ENCODE results near the gene MZF1. TPM values are rescaled to one million over a fixed set of nuclear protein-coding genes. Genes with fewer than 3 reads are reported as not detected.

The MZF1 gene
- total RNA-seq, 1 donor from 2014 or later = 17.4 TPM

DNA sequence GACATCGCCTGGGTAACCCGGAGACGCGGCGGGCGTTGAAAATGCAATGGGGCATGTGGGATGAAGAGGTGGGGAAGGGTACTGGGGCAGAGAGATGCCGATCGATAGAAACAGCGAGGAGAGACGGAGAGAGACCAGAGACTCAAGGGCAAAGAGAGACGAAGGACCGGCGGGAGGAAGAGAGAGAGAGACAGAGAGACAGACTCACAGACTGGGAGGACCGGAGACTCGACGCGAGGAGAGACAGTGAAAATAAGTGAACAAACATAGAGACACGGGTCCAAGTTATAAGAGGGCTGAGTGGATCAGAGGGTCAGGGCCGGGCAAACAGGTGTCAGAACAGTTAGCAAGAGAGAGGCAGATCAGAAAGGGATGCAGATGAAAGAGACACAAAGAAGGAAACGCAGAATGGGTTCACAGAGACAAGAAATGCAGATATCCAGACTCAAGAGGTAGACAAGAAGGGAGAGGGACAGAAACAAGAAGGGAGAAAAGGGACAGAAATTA, 576 bp upstream of the MZF1 start:
- Histone ChIP-seq H2AFZ (ENCODE audit: low read depth, low read length) (peak overlapping the region; percentile 76), H3K9ac (ENCODE audit: low read length) (peak overlapping the region; percentile 95)
- no peaks in the 10 kb centered on the region for H3K9me3 Mint-ChIP-seq (ENCODE audit: unreplicated experiment)

DNA sequence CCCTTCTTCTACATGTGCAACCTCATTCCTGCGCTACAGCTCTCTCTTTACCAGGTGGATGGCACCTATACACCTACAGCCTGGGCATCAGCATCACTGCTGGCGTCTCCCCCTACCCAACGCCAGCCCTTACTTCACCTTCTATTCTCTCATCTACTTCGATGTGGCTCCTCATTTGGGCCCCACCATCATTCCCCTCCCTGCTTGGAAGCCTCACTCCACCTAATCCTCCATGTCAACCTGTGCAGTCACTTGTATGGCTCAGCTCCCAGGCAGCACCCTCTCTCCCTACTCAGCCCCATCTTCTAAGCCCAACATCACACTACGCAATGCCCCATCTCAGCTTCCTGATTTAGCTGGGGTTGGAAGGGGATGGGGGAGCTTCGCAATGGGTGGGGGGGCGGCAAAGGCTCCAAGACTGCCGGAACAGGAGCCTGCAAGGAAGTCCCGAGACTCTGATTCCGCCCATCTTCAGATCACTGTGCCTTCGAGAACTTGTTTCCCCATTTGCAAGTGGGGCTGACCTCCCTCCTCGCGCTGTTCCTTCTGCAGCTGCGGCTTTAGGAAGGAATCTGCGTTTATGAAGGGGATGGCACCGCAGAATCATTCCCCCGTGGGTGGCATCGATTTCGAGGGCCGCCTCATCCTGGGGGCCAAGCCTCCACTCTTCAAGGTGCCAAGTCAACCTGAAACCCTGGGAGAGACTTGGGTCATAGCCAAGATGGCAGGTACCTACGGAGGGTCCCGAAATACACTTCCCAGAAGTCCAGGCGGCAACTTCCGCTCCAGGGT, 913 bp downstream of the MZF1 start:
- TF ChIP-seq, protein P1, sequence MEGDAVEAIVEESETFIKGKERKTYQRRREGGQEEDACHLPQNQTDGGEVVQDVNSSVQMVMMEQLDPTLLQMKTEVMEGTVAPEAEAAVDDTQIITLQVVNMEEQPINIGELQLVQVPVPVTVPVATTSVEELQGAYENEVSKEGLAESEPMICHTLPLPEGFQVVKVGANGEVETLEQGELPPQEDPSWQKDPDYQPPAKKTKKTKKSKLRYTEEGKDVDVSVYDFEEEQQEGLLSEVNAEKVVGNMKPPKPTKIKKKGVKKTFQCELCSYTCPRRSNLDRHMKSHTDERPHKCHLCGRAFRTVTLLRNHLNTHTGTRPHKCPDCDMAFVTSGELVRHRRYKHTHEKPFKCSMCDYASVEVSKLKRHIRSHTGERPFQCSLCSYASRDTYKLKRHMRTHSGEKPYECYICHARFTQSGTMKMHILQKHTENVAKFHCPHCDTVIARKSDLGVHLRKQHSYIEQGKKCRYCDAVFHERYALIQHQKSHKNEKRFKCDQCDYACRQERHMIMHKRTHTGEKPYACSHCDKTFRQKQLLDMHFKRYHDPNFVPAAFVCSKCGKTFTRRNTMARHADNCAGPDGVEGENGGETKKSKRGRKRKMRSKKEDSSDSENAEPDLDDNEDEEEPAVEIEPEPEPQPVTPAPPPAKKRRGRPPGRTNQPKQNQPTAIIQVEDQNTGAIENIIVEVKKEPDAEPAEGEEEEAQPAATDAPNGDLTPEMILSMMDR (IDR thresholded peaks at IDR 0.05; ENCODE audit: insufficient read depth, low read depth, low read length) = no peak
- TF ChIP-seq EZH2 (IDR thresholded peaks at IDR 0.05; ENCODE audit: insufficient read depth, low read length) = no peak
- Histone ChIP-seq H3K9ac (ENCODE audit: low read length) (peak overlapping the region; percentile 95), H3K27ac (ENCODE audit: low read depth, low read length) (peak overlapping the region; percentile 96), H3K4me2 (ENCODE audit: low read length) (peak overlapping the region; percentile 97), H3K4me1 (ENCODE audit: insufficient read depth, low read length) (peaks cover 20% of the 10 kb centered on the region), H3K27me3 (ENCODE audit: insufficient read depth, low read length) (no peaks in the 10 kb centered on the region), H3K9me3 (ENCODE audit: insufficient read depth, low read depth, low read length) (no peaks in the 10 kb centered on the region), H3K36me3 (ENCODE audit: insufficient read depth, low read length) (no peaks in the 10 kb centered on the region), H3K79me2 (ENCODE audit: insufficient read depth, low read length) (peaks cover 9% of the 10 kb centered on the region), H2AFZ (ENCODE audit: low read depth, low read length) (peak overlapping the region; percentile 84), H3K4me3 (ENCODE audit: insufficient read depth, low read depth, low read length) (peak overlapping the region; percentile 74), H4K20me1 (ENCODE audit: insufficient read depth, low read length) (no peaks in the 10 kb centered on the region)
- H3K4me3 Mint-ChIP-seq (ENCODE audit: unreplicated experiment) = peak overlapping the region; percentile 98
- FAIRE-seq (no peak), DNase-seq (ENCODE audit: low read depth) (no peak)
- peaks cover 12% of the 10 kb centered on the region for H3K4me1 Mint-ChIP-seq (ENCODE audit: low read depth, unreplicated experiment)
- H3K27me3 Mint-ChIP-seq (ENCODE audit: low read depth, unreplicated experiment) = no peaks in the 10 kb centered on the region
- peaks cover 6% of the 10 kb centered on the region for H3K36me3 Mint-ChIP-seq (ENCODE audit: low read depth, unreplicated experiment)
- no peaks in the 10 kb centered on the region for H3K9me3 Mint-ChIP-seq (ENCODE audit: unreplicated experiment)
- peak overlapping the region; percentile 100 for H3K27ac Mint-ChIP-seq (ENCODE audit: unreplicated experiment)

More for the DNA sequence above, 576 bp upstream of the MZF1 start:
- H3K79me2 ChIP-seq (ENCODE audit: insufficient read depth, low read length) = peaks cover 24% of the 10 kb centered on the region
- H3K36me3 ChIP-seq (ENCODE audit: insufficient read depth, low read length) = no peaks in the 10 kb centered on the region
- H3K9me3 ChIP-seq (ENCODE audit: insufficient read depth, low read depth, low read length) = no peaks in the 10 kb centered on the region
- DNase-seq (ENCODE audit: low read depth) (no peak), FAIRE-seq (no peak)
- peaks cover 8% of the 10 kb centered on the region for H4K20me1 ChIP-seq (ENCODE audit: insufficient read depth, low read length)
- no peak for TF ChIP-seq EZH2 (IDR thresholded peaks at IDR 0.05; ENCODE audit: insufficient read depth, low read length)
- Mint-ChIP-seq H3K36me3 (ENCODE audit: low read depth, unreplicated experiment) (peaks cover 8% of the 10 kb centered on the region), H3K4me1 (ENCODE audit: low read depth, unreplicated experiment) (peaks cover 12% of the 10 kb centered on the region), H3K27me3 (ENCODE audit: low read depth, unreplicated experiment) (no peaks in the 10 kb centered on the region), H3K4me3 (ENCODE audit: unreplicated experiment) (peak overlapping the region; percentile 98), H3K27ac (ENCODE audit: unreplicated experiment) (peak overlapping the region; percentile 100)
- peak overlapping the region; percentile 74 for H3K4me3 ChIP-seq (ENCODE audit: insufficient read depth, low read depth, low read length)
- peak overlapping the region; percentile 96 for H3K27ac ChIP-seq (ENCODE audit: low read depth, low read length)
- peaks cover 20% of the 10 kb centered on the region for H3K4me1 ChIP-seq (ENCODE audit: insufficient read depth, low read length)
- H3K27me3 ChIP-seq (ENCODE audit: insufficient read depth, low read length) = no peaks in the 10 kb centered on the region
- H3K4me2 ChIP-seq (ENCODE audit: low read length) = peak overlapping the region; percentile 97

DNA sequence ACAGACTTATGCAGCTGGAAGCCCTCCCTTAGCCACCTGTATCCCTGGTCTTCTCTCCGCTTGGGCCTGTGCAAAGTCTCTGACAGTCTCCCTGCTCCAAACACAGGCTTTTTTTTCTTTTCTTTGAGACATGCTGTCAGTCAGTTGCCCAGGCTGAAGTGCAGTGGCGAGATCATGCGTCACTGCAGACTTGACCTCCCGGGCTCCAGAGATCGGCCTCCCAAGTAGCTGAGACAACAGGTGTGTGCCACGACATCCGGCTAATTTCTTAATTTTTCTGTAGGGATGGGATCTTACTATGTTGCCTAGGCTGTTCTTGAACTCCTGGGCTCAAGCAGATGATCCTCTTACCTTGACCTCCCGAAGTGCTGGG, 1.6 kb downstream of the MZF1 start:
- Mint-ChIP-seq H3K27ac (ENCODE audit: unreplicated experiment) (peak overlapping the region; percentile 41), H3K4me1 (ENCODE audit: low read depth, unreplicated experiment) (peaks cover 12% of the 10 kb centered on the region), H3K27me3 (ENCODE audit: low read depth, unreplicated experiment) (no peaks in the 10 kb centered on the region), H3K4me3 (ENCODE audit: unreplicated experiment) (peak overlapping the region; percentile 98), H3K36me3 (ENCODE audit: low read depth, unreplicated experiment) (peaks cover 6% of the 10 kb centered on the region), H3K9me3 (ENCODE audit: unreplicated experiment) (no peaks in the 10 kb centered on the region)
- no peak overlapping the region for H2AFZ ChIP-seq (ENCODE audit: low read depth, low read length)
- no peak overlapping the region for H3K9ac ChIP-seq (ENCODE audit: low read length)
- TF ChIP-seq, protein P1 (IDR thresholded peaks at IDR 0.05; ENCODE audit: insufficient read depth, low read depth, low read length) = no peak
- TF ChIP-seq EZH2 (IDR thresholded peaks at IDR 0.05; ENCODE audit: insufficient read depth, low read length) = no peak
- H3K4me1 ChIP-seq (ENCODE audit: insufficient read depth, low read length) = peaks cover 20% of the 10 kb centered on the region
- no peaks in the 10 kb centered on the region for H3K36me3 ChIP-seq (ENCODE audit: insufficient read depth, low read length)
- peaks cover 6% of the 10 kb centered on the region for H3K79me2 ChIP-seq (ENCODE audit: insufficient read depth, low read length)
- no peak overlapping the region for H3K4me3 ChIP-seq (ENCODE audit: insufficient read depth, low read depth, low read length)
- no peak for FAIRE-seq
- H4K20me1 ChIP-seq (ENCODE audit: insufficient read depth, low read length) = no peaks in the 10 kb centered on the region
- H3K27ac ChIP-seq (ENCODE audit: low read depth, low read length) = no peak overlapping the region
- no peak for DNase-seq (ENCODE audit: low read depth)
- peak overlapping the region; percentile 97 for H3K4me2 ChIP-seq (ENCODE audit: low read length)
- no peaks in the 10 kb centered on the region for H3K27me3 ChIP-seq (ENCODE audit: insufficient read depth, low read length)
- H3K9me3 ChIP-seq (ENCODE audit: insufficient read depth, low read depth, low read length) = no peaks in the 10 kb centered on the region
